ENCODE measurements around the gene POC1A.

- TF ChIP-seq POLR2A (IDR thresholded peaks at IDR 0.05), result no peak
- no peak for TF ChIP-seq CTCF (IDR thresholded peaks at IDR 0.05 in 8 of 11, conservative IDR thresholded peaks at IDR 0.05 in 3 of 11)
These were observed 23.1 kb downstream of the POC1A start for GRCh38 chr3:52130966-52131622.
